GM21717 (cell line): ENCODE results near the gene ADAM30.

Experiments used
- ATAC-seq: cut with Tn5 transposase; IDR thresholded peaks from one replicate; pipeline ENCODE4 v1.9.1; 2021; ENCODE audit warnings: mild to moderate bottlenecking, moderate library complexity; ENCODE audit not compliant: unreplicated experiment

The ADAM30 gene

GRCh38 chr1:119896303-119896702, at the start of gene ADAM30:
Gene ADAM30 (minus strand): TSS chr1:119896515. CDS start chr1:119896336, 179 bp downstream.
- no peak for ATAC-seq

GRCh38 chr1:119943216-119943615, 46.9 kb upstream of the ADAM30 start:
- ATAC-seq: no peak

DNA sequence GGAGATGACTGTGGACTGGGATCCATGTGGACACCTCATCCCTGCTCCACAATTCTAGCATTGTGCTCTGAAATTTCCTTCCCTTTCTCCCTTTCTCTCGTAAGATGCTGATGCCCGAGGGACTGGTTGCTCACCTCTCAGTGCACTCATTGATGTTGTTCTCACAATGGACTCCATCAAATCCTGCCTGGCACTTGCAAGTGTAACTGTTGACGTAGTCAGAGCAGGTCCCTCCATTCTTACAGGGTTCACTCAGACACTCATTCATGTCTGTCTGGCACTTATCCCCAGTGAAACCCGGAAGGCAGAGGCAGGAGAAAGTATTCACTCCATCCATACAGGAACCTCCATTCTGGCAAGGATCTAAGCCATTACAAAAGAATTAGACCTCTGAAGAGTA, 45.1 kb upstream of the ADAM30 start:
- no peak for ATAC-seq

DNA sequence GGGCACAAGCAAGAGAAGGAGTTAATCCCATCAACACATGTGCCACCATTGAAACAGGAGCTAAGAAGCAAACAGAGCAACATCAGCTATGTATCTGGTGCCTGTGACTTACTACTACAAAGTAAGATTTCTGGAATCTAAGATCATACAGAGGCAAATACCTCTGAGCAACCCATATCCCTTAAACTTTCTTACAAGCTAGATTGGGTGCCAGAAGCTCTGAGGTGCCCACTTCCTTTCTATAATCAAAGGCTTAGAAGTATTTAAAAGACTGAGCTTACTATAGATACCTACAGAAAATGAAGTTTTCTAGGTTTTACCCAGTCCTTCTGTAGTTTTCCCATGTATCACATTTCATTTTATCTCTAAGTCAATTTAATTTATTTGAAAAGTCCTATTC, 44.4 kb upstream of the ADAM30 start:
- ATAC-seq: no peak

DNA sequence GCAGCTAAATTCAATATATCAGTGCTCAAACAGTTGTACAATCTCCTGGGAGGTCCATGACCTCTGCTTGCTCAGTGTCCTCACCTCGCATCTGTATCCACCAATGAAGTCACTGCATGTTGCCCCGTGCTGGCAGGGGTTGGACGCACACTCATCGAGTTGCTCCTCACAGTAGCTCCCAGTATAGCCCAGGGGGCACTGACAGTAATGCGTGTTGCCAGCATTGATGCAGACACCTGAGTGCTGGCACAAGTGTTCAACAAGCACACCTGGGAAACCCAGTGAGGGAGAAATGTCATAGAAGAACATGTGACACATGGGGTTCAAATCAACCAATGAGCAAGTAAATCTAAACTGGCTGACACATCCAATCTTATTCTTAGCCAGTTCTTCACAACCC, 40.9 kb upstream of the ADAM30 start:
- ATAC-seq: no peak

DNA sequence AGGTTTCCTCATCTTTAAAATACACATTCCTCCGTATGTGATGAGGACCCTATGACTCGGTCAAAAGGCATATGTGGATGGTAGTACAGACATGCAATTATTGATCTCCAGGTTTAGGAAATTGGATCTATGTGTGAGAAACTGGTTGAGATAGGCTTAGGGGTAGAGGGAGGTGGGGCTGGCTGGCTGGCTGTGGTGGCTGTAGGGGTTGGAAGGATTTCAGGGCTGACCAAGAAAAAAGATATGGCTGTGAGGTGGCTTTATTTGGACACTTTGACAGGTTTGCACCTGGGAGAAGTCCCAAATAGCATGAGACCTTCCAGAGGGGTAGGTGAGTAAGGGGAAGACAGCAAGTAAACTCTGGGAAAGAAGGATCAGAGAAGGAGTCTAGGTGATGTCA, 39.6 kb upstream of the ADAM30 start:
- no peak for ATAC-seq

GRCh38 chr1:119935373-119935772, 39.1 kb upstream of the ADAM30 start:
- ATAC-seq: no peak

- ATAC-seq: no peak
These were observed 37.1 kb upstream of the ADAM30 start for GRCh38 chr1:119933397-119933796.

GRCh38 chr1:119929643-119930315, 33.5 kb upstream of the ADAM30 start:
- ATAC-seq: no peak

DNA sequence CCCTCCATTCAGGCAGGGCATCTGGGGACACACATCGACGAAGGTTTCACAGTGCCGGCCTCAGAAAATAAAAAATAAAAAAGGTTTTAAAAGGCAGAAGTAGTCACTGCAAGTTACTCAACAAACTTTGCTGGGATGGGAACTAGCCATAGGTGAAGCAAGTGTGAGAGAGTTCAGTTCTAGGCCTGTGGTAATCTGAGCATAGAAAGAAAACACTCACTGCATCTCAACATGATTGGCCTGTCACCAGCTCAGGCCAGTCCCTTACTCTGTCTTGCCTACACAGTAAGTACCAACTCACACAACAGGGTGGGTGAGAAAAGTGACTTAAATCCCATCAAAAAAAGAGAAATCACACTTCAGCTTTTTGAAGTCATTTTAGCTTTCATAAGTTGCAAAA, 30.2 kb upstream of the ADAM30 start:
- no peak for ATAC-seq

DNA sequence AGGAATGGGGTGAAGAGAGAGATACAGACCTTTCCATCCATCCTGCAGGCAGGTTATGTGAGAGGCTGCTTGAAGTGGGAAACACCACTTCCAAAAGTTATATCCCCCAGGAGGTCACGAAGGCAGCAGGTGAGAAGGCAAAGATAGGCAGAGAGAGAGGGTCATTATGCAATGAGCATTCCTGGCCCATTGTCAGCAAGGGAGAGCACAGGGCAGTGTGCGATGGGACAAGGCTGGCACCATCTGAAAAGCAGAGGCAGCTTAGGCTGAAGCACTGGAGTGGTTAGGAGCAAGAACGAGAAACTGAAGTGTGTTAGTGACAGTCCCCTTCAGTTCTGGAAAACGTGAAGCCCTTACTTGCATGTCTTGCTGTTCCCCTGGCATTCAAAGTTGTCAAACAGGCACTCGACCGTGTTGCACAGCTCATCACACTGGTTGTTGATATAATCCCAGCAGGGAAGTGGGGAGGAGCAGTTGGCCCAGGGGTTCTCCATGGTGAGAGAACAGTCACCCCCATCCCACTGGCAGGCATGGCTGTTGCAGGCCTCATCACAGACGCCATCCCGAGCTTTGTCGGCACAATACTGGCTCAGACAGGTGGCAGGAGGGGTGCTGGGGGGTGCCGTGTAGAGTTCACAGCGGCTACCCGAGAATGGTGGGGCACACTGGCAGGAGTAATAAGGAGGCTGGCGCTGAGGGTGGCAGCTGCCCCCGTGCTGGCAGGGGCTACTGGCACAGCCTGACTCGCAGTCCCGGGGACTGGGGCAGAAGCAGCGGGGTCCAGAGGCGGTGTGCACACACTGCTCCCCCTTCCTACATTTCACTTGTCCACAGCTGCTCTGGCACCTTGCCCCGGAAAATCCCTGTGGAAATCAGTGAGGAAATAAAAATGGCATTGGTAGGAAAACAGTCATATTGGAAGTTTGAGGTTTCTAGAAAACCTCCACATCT, 28.9 kb upstream of the ADAM30 start:
- ATAC-seq: no peak

DNA sequence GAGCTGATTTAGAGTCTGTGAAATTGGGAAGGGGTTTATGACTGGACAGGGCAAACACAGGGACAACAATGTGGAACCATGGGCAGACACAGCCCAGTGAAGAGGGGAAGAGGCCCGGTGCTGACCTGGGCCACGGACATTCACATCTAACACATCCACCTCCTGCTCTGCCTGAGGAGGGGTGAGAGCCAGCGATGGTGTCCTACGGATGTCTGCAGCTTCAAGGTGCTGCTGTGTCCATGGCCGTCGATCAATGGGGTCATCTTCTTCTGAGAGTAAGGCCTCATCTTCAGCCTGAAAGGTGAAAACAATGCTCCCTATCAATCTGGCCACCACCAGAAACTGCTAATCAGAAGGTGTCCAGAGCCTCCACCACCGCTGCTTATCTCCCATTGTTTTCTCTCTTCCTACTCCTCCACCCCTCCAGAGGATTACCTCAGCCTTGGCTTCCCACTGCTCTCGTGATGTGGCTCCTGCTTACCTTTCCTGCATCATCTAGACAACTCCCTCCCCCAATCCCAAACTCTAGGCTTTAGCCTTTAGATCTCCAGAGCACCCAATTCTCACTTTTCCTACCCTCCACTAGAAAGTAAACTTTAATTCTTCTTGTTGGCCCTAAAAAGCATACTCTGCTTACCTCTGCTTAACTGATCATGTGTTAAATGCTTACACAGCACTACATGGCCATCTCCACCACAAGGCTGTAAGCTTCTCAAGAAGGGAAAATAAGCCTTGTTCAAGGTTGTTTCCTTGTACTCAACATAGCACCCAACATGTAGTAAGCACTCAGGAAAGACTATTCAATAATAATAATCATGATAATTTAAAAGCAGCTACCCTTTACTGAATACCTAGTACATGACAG, 24.0 kb upstream of the ADAM30 start:
- no peak for ATAC-seq

DNA sequence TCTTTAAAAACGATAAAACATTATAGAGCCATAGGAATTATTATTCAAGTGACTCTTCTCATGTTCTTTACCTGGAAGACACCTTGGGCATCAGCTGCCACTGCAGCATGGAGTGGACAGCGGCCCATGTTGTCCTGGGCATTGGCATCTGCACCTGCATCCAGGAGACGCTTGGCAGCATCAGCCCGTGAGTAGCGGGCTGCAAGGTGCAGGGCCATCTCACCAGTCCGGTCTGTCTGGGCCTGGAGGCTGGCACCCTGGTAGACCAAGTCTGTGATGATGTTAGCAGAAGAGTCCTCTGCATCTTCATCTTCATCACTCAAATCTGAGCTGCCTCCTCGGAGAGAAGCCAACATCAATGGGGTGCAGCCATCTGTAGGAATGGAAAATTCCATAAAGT, 22.9 kb upstream of the ADAM30 start:
- no peak for ATAC-seq

DNA sequence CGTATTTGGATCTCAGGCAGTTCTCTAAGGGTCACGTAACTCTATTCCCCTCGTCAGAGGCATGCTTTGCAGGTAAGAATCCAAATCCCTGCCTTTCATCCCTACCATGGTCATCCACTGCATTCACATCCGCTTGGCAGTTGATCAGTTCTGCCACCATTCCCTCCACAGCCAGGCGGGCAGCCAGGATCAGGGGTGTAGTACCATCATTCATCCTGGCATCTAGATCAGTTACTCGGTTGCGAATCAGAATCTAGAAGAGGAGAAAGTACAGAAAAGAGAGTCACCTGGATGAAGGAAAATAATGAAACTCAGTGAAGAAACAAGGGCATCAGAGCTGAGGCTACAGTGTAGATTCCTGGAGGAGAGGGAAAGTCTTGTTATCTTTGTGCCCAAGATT, 22.0 kb upstream of the ADAM30 start:
- no peak for ATAC-seq

GRCh38 chr1:119917304-119918055, 21.2 kb upstream of the ADAM30 start:
- no peak for ATAC-seq

DNA sequence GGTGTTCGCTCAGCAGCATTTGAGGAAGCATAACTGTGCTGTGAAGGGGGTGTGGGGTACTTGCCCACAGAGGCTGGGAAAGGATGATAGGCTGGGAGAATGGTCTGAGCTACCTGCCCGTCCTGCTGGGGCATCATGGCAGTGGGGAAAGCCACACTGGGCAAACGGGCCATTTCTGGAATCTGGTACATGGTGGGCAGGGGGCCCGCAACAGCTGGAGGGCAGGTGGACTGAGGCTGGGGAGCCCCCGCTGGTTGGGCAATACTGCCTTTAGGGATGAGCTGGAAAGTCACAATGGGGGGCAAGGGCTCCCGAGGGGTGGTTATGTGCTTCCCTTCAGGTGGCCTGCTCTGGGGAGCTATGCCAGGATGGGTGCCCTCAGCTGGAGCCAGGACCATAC, 19.2 kb upstream of the ADAM30 start:
- ATAC-seq: no peak

DNA sequence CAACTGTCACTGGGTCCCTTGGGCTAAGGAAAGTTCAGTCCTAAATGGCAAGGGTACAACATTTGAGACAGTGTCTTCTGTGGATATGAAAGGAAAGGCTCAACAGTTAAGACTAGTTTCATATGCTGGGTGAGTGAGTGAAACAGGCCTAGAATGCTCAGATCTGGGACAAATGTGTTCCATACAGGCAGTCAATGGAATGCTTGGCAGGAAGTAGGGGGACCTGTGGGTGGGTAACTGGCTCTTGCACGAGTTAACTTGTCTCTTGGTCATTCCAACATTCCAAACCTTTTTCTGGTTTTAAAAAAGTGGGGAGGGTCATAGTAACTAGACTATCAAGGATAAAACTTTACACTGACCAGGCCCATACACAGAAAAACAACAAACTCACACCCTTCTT, 17.8 kb upstream of the ADAM30 start:
- no peak for ATAC-seq

- ATAC-seq: no peak
These were observed 16.6 kb upstream of the ADAM30 start for GRCh38 chr1:119912963-119913362.

DNA sequence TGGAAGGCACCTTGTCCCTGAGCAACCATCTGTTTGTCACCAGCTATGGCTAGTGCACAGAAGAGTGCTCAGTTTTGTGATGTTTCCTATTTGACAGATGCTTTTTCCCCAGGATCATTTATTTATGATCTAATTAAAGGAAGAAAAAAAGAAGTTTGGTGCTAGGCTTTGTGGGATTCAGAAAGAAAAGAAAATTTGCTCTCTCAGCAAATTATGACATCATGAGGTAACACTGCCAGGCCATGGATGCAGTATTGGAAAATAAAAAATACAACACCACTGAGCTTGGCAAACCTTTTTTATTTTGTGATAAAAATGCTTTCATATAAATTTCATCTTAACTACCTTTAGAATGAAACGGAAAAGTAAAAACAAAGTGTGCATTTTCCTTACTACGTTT, 15.5 kb upstream of the ADAM30 start:
- no peak for ATAC-seq

- ATAC-seq: no peak
These were observed 14.3 kb upstream of the ADAM30 start for GRCh38 chr1:119910618-119911017.
